GM12878 (cell line): Measurements from ENCODE around the gene LMNTD2. TPM values are rescaled to one million over a fixed set of nuclear protein-coding genes. Genes with fewer than 3 reads are reported as not detected.

Experiments
- ATAC-seq: fragments of 200-7000 bp; cut with Tn5 transposase; 3 replicates; pipeline ENCODE4 v1.9.1; 2020; ENCODE audit warnings: mild to moderate bottlenecking, moderate library complexity
- BruUV-seq: library from RNA; stranded (reverse); fragments of 400-500 nt; replicated peaks from 2 replicates; lab custom pipeline; 2021; lab: Mats Ljungman, UMichigan
- CTCF ChIA-PET: fragments of 300-600 bp; sonication (Branson Sonifier 250); formaldehyde crosslinking; extraction: SDS; loops from one replicate; lab custom pipeline; 2021; ENCODE audit warnings: inconsistent platforms; lab: Yijun Ruan, JAX
- POLR2A ChIA-PET: fragments of 350-600 bp; formaldehyde crosslinking; extraction: SDS; loops from one replicate; lab custom pipeline; 2021; ENCODE audit warnings: inconsistent platforms; lab: Charles Lee
- RAD21 ChIA-PET: fragments of 300-600 bp; sonication (Branson Sonifier 250); formaldehyde crosslinking; loops from one replicate; lab custom pipeline; 2023; ENCODE audit warnings: antibody characterized with exemption; ENCODE audit not compliant: unreplicated experiment; lab: Charles Lee
- SMC1A ChIA-PET: fragments of 300-600 bp; sonication (Branson Sonifier 250); formaldehyde crosslinking; loops from one replicate; lab custom pipeline; 2023; ENCODE audit not compliant: unreplicated experiment, uncharacterized antibody; lab: Charles Lee
- DNase-seq: peaks from one replicate; pipeline ENCODE4 v3.0.0-alpha.2; 2011; ENCODE audit warnings: low read depth, low spot score
- FAIRE-seq: peaks from 3 replicates; lab custom pipeline; 2011; peaks lifted over from hg19 to GRCh38; lab: Jason Lieb, UNC
- H2AFZ ChIP-seq: 2 replicates; pipeline ENCODE4 v1.6.0; 2011; ENCODE audit warnings: low read depth, low read length, control low read depth; ENCODE audit not compliant: control insufficient read depth
- H3K27ac ChIP-seq: 2 replicates; pipeline ENCODE4 v1.5.1; 2011; ENCODE audit warnings: control low read depth; ENCODE audit not compliant: control insufficient read depth, insufficient read depth
- H3K27me3 ChIP-seq, 2 experiments: replicated peaks in 1 of 2; 2 replicates each; pipeline versions ENCODE4 v1.6.0 to v1.6.1; 2011; ENCODE audit warnings: low read length in 1 of 2; ENCODE audit not compliant: control insufficient read depth in 2 of 2, insufficient read depth in 2 of 2
- H3K36me3 ChIP-seq, 2 experiments: 2 replicates each; pipeline ENCODE4 v1.5.1; 2011; ENCODE audit warnings: low read length in 1 of 2; ENCODE audit not compliant: control insufficient read depth in 2 of 2, insufficient read depth in 2 of 2
- H3K4me1 ChIP-seq: 2 replicates; pipeline ENCODE4 v1.6.1; 2011; ENCODE audit warnings: mild to moderate bottlenecking, low read length, moderate library complexity, mixed read lengths; ENCODE audit not compliant: control insufficient read depth, insufficient read depth
- H3K4me2 ChIP-seq: 2 replicates; pipeline ENCODE4 v1.6.0; 2011; ENCODE audit warnings: control low read depth; ENCODE audit not compliant: control insufficient read depth, insufficient read depth
- H3K4me3 ChIP-seq: fragments of 200-600 bp; sonication (generic); 2 replicates; pipeline ENCODE4 v1.5.1; 2016
- H3K79me2 ChIP-seq: 2 replicates; pipeline ENCODE4 v1.6.0; 2011; ENCODE audit warnings: low read length; ENCODE audit not compliant: control insufficient read depth, insufficient read depth
- H3K9ac ChIP-seq: 2 replicates; pipeline ENCODE4 v1.8.0; 2011; ENCODE audit warnings: low read length, control low read depth, mixed read lengths; ENCODE audit not compliant: control insufficient read depth, insufficient read depth
- H3K9me3 ChIP-seq: replicated peaks from 3 replicates; pipeline ENCODE4 v1.5.1; 2011; ENCODE audit warnings: mild to moderate bottlenecking, low read length; ENCODE audit not compliant: control insufficient read depth, insufficient read depth
- H4K20me1 ChIP-seq: 2 replicates; pipeline ENCODE4 v1.6.0; 2011; ENCODE audit not compliant: control insufficient read depth, insufficient read depth
- ATF7 ChIP-seq: fragments of 450-650 bp; IDR thresholded peaks from 2 replicates; pipeline ENCODE4 v1.6.1; 2016; ENCODE audit warnings: low read depth, mild to moderate bottlenecking
- BMI1 ChIP-seq: fragments of 450-650 bp; IDR thresholded peaks from 2 replicates; pipeline ENCODE4 v1.6.1; 2016; ENCODE audit warnings: mild to moderate bottlenecking, moderate library complexity, borderline replicate concordance
- ETV6 ChIP-seq, 2 experiments: fragments of 450-650 bp in 1 of 2; IDR thresholded peaks in 1 of 2; conservative IDR thresholded peaks in 1 of 2; 2 replicates each; pipeline ENCODE4 v1.6.1; 2014; ENCODE audit warnings: antibody characterized with exemption in 1 of 2, borderline replicate concordance in 1 of 2, low read depth in 1 of 2, mild to moderate bottlenecking in 1 of 2, moderate library complexity in 1 of 2
- MTA3 ChIP-seq: IDR thresholded peaks from 2 replicates; pipeline ENCODE4 v1.6.1; 2012; ENCODE audit warnings: low read length, inconsistent platforms, borderline replicate concordance
- MYB ChIP-seq: fragments of 150-350 bp; IDR thresholded peaks from 2 replicates; pipeline ENCODE4 v1.6.1; 2014; ENCODE audit warnings: mild to moderate bottlenecking, low read depth, low read length, borderline replicate concordance
- NFXL1 ChIP-seq: fragments of 450-650 bp; IDR thresholded peaks from 2 replicates; pipeline ENCODE4 v1.6.1; 2017; ENCODE audit warnings: antibody characterized with exemption, mild to moderate bottlenecking, borderline replicate concordance
- RB1 ChIP-seq: fragments of 450-650 bp; formaldehyde crosslinking; IDR thresholded peaks from 2 replicates; pipeline ENCODE4 v1.6.1; 2017; ENCODE audit warnings: mild to moderate bottlenecking, borderline replicate concordance
- WGBS: methylation state at CpG from one replicate; pipeline ENCODE4 v1.1.6; 2016; ENCODE audit warnings: low lambda C conversion rate; ENCODE audit not compliant: insufficient replicate concordance, insufficient coverage; ENCODE audit errors: missing lambda C conversion rate; 5-methylcytosine and 5-hydroxymethylcytosine counted together
- in situ Hi-C: fragments of 300-500 bp; cut with MboI; formaldehyde crosslinking; loops from 9 replicates; pipeline ENCODE4 v1.14.3; 2018; ENCODE audit warnings: mixed read lengths
- intact Hi-C: fragments of 100-400 bp; cut with micrococcal nuclease; formaldehyde crosslinking; loops from one replicate; pipeline ENCODE4 v1.14.2; 2022; ENCODE audit not compliant: unreplicated experiment
- polyA plus RNA-seq, 11 experiments: library from polyadenylated mRNA; depleted of rRNA in 4 of 11; unstranded in 6 of 11; stranded (reverse) in 5 of 11; fragments of >200 nt; fragmentation: Nextera tagmentation in 4 of 11; fragmentation: Illumina TruSeq in 1 of 11; extraction: Ambion mirVana in 4 of 11; extraction: Trizol in 1 of 11; gene quantifications; 1 replicate in 1 of 11; 2 replicates in 10 of 11; pipeline versions ENCODE4 v1.2.1 to v1.2.3, GENCODE V29; 2011 to 2016; ENCODE audit warnings: inconsistent platforms in 2 of 11, missing spikeins in 2 of 11, low read depth in 1 of 11
- total RNA-seq, 4 experiments: library from RNA; depleted of rRNA in 3 of 4; stranded (reverse); fragments of >200 nt in 3 of 4; fragmentation: Illumina TruSeq in 1 of 4; extraction: Trizol in 1 of 4; gene quantifications; 2 replicates each; pipeline versions ENCODE4 v1.2.1 to v1.2.3, GENCODE V29; 2013 to 2021
- TF ChIP-seq, protein P1 (sequence below): fragments of 450-650 bp; IDR thresholded peaks from 2 replicates; pipeline ENCODE4 v1.6.1; 2014; ENCODE audit warnings: mild to moderate bottlenecking
- TF ChIP-seq, protein P2 (sequence below): IDR thresholded peaks from 2 replicates; pipeline ENCODE4 v1.6.1; 2012; ENCODE audit warnings: low read length, inconsistent platforms

LMNTD2 gene
- total and polyA plus RNA-seq, 10 of the 15 experiments (the other 5 are each of a cell fraction or from before 2014, with no cell fraction given), result 0.22 to 4.1 (median 1.3) TPM; not detected in 2

DNA sequence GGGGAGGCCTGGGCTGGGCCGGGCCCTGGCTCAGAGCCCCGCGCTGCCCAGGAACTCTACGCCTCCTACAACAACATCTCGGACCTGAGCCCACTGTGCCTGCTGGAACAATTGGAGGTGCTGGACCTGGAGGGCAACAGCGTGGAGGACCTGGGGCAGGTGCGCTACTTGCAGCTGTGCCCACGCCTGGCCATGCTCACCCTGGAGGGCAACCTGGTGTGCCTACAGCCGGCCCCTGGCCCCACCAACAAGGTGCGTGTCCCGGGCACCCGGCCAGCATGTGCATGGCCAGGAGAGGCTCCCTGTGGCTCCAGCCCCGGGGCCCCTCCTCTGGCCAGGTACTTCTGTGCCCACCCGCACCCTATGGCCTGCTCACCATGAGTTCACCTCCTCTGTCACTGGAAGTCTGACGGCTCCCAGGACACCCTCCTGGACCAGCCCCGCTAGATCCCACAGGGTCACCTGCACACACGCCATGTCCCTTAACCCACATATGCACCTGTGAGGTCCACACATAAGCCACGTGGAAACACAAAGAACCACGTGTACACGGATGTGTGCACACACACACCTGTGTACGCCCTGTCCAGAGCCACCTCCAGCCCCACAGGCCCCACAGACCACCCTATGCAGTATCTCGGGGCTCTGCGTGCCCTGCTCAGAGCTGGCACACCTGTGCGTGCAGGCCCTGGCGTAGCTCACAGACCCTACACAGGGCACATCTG, 10.4 kb downstream of the LMNTD2 start:
- Histone ChIP-seq H3K9ac (no peak overlapping the region), H4K20me1 (no peaks in the 10 kb centered on the region), H3K79me2 (no peaks in the 10 kb centered on the region), H3K27me3 (no peaks in the 10 kb centered on the region), H3K9me3 (no peaks in the 10 kb centered on the region), H3K4me2 (no peak overlapping the region), H2AFZ (no peak overlapping the region), H3K4me3 (no peak overlapping the region), H3K36me3 (no peaks in the 10 kb centered on the region), H3K4me1 (no peaks in the 10 kb centered on the region), H3K27ac (no peak overlapping the region)
- WGBS, result 86% methylated on average over 25 of the region's 25 CpGs
- FAIRE-seq (no peak), ATAC-seq (no peak), DNase-seq (no peak)
- CTCF ChIA-PET, result no interaction called here
- no TSS peak for BruUV-seq
- TF ChIP-seq ETV6 (conservative IDR thresholded peaks at IDR 0.05 in 1 of 2, IDR thresholded peaks at IDR 0.05 in 1 of 2; ENCODE audit: borderline replicate concordance in 1 of 2, low read depth in 1 of 2) (no peak), MTA3 (no peak), BMI1 (no peak), RB1 (no peak), ATF7 (no peak), NFXL1 (no peak), MYB (no peak)
- TF ChIP-seq, protein P1, sequence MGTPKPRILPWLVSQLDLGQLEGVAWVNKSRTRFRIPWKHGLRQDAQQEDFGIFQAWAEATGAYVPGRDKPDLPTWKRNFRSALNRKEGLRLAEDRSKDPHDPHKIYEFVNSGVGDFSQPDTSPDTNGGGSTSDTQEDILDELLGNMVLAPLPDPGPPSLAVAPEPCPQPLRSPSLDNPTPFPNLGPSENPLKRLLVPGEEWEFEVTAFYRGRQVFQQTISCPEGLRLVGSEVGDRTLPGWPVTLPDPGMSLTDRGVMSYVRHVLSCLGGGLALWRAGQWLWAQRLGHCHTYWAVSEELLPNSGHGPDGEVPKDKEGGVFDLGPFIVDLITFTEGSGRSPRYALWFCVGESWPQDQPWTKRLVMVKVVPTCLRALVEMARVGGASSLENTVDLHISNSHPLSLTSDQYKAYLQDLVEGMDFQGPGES, result no peak
- TF ChIP-seq, protein P2, sequence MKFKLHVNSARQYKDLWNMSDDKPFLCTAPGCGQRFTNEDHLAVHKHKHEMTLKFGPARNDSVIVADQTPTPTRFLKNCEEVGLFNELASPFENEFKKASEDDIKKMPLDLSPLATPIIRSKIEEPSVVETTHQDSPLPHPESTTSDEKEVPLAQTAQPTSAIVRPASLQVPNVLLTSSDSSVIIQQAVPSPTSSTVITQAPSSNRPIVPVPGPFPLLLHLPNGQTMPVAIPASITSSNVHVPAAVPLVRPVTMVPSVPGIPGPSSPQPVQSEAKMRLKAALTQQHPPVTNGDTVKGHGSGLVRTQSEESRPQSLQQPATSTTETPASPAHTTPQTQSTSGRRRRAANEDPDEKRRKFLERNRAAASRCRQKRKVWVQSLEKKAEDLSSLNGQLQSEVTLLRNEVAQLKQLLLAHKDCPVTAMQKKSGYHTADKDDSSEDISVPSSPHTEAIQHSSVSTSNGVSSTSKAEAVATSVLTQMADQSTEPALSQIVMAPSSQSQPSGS, result no peak
- intact Hi-C loops, result no loop called here
- POLR2A ChIA-PET, result no interaction called here
- SMC1A ChIA-PET, result no interaction called here
- RAD21 ChIA-PET, result no interaction called here
- in situ Hi-C loops, result no loop called here
